Osteocyte (in vitro differentiated cells): ENCODE measurements around the gene MRNIP. TPM values are rescaled to one million over a fixed set of nuclear protein-coding genes. Genes with fewer than 3 reads are reported as not detected.

Experiments
- DNase-seq: peaks from one replicate; pipeline ENCODE4 v3.0.0; 2021; ENCODE audit warnings: mixed read lengths; ENCODE audit not compliant: unreplicated experiment; ENCODE audit errors: extremely low spot score
- H3K27ac Mint-ChIP-seq: one replicate; pipeline ENCODE4 v1.8.0; 2021; ENCODE audit warnings: mild to moderate bottlenecking, mixed read lengths; ENCODE audit not compliant: unreplicated experiment
- H3K27me3 Mint-ChIP-seq: one replicate; pipeline ENCODE4 v1.8.0; 2021; ENCODE audit warnings: mixed read lengths; ENCODE audit not compliant: unreplicated experiment
- H3K36me3 Mint-ChIP-seq: one replicate; pipeline ENCODE4 v1.8.0; 2021; ENCODE audit warnings: mixed read lengths; ENCODE audit not compliant: unreplicated experiment
- H3K4me1 Mint-ChIP-seq: one replicate; pipeline ENCODE4 v1.8.0; 2021; ENCODE audit warnings: mixed read lengths; ENCODE audit not compliant: unreplicated experiment
- H3K4me3 Mint-ChIP-seq: one replicate; pipeline ENCODE4 v1.8.0; 2021; ENCODE audit warnings: mild to moderate bottlenecking, moderate library complexity, mixed read lengths; ENCODE audit not compliant: unreplicated experiment
- H3K9me3 Mint-ChIP-seq: one replicate; pipeline ENCODE4 v1.8.0; 2021; ENCODE audit warnings: mixed read lengths; ENCODE audit not compliant: unreplicated experiment
- CTCF ChIP-seq: fragments of 200-600 bp; sonication (generic); IDR thresholded peaks from 2 replicates; pipeline ENCODE4 v1.5.0; 2021; ENCODE audit warnings: antibody characterized with exemption, mild to moderate bottlenecking, moderate library complexity
- long read RNA-seq: library from polyadenylated mRNA; unstranded; transcript quantifications from one replicate; pipeline ENCODE4 v2.0.0, GENCODE V29; 2021
- total RNA-seq: library from RNA; stranded (reverse); gene quantifications from 2 replicates; pipeline ENCODE4 v1.2.1, GENCODE V29; 2021

The MRNIP gene
- 25.8 and 27.6 TPM in 2 replicates for total RNA-seq
- long read RNA-seq, transcript MRNIP-201 (7 exons, 1,238 nt): major isoform, 25 of 40 reads
- long read RNA-seq, partial matches to known transcripts: 2 of 40 reads
- long read RNA-seq, other reads (novel, unspliced or antisense): 9 of 40 reads

- peak; percentile 97 for DNase-seq
- peak; percentile 31 for TF ChIP-seq CTCF
- Mint-ChIP-seq H3K4me1 (peaks cover 23% of the 10 kb centered on the region), H3K27me3 (no peaks in the 10 kb centered on the region), H3K27ac (peak within 1 kb of the TSS; percentile 92), H3K9me3 (no peaks in the 10 kb centered on the region), H3K36me3 (peaks cover 8% of the 10 kb centered on the region), H3K4me3 (peak within 1 kb of the TSS; percentile 96)
These were observed at the start of gene MRNIP for GRCh38 chr5:179858586-179859427. TSS of gene MRNIP (minus strand) at chr5:179858817. CDS start at chr5:179858796, 21 bp downstream.

GRCh38 chr5:179907556-179908324, 49.1 kb upstream of the MRNIP start, which contains the start of gene TBC1D9B:
TSS of gene TBC1D9B (minus strand) at chr5:179907897. CDS start at chr5:179907821, 76 bp downstream.
- peak; percentile 52 for TF ChIP-seq CTCF
- H3K4me3 Mint-ChIP-seq: peak within 1 kb of the TSS; percentile 85
- peak within 1 kb of the TSS; percentile 72 for H3K27ac Mint-ChIP-seq
- H3K4me1 Mint-ChIP-seq: peaks cover 16% of the 10 kb centered on the region
- no peaks in the 10 kb centered on the region for H3K9me3 Mint-ChIP-seq
- no peaks in the 10 kb centered on the region for H3K27me3 Mint-ChIP-seq
- no peak for DNase-seq
- peaks cover 8% of the 10 kb centered on the region for H3K36me3 Mint-ChIP-seq

GRCh38 chr5:179906795-179907555, 48.4 kb upstream of the MRNIP start:
- H3K27ac Mint-ChIP-seq: peak overlapping the region; percentile 72
- DNase-seq: no peak
- no peaks in the 10 kb centered on the region for H3K27me3 Mint-ChIP-seq
- peak overlapping the region; percentile 85 for H3K4me3 Mint-ChIP-seq
- TF ChIP-seq CTCF: no peak
- H3K4me1 Mint-ChIP-seq: peaks cover 16% of the 10 kb centered on the region
- H3K9me3 Mint-ChIP-seq: no peaks in the 10 kb centered on the region
- H3K36me3 Mint-ChIP-seq: peaks cover 8% of the 10 kb centered on the region

GRCh38 chr5:179906294-179906794, 47.7 kb upstream of the MRNIP start:
- DNase-seq: no peak
- Mint-ChIP-seq H3K27me3 (no peaks in the 10 kb centered on the region), H3K36me3 (peaks cover 10% of the 10 kb centered on the region), H3K4me3 (peak overlapping the region; percentile 85), H3K27ac (peak overlapping the region; percentile 14), H3K4me1 (peaks cover 16% of the 10 kb centered on the region), H3K9me3 (no peaks in the 10 kb centered on the region)
- TF ChIP-seq CTCF: no peak
